Left lung (tissue), 10 donors: ENCODE results near the gene SORCS1. TPM values are rescaled to one million over a fixed set of nuclear protein-coding genes. Genes with fewer than 3 reads are reported as not detected.

Experiments used
- ATAC-seq: fragments of 200-7000 bp; cut with Tn5 transposase; one replicate; pipeline ENCODE4 v1.9.1; 2020; ENCODE audit warnings: moderate library complexity
- DNase-seq, 4 donors: peaks; one replicate each; pipeline ENCODE4 v3.0.0-alpha.2; 2013 to 2020
- H3K27ac ChIP-seq, 2 donors: fragments of 200-600 bp; sonication (generic) in 1 of 2; one replicate each; pipeline versions ENCODE4 v1.5.0 to v1.8.0; 2020 to 2021
- H3K27me3 ChIP-seq, 2 donors: fragments of 200-600 bp; sonication (generic) in 1 of 2; one replicate each; pipeline versions ENCODE4 v1.5.0 to v1.8.0; 2020 to 2021
- H3K36me3 ChIP-seq, 2 donors: fragments of 200-600 bp; sonication (generic) in 1 of 2; one replicate each; pipeline versions ENCODE4 v1.5.0 to v1.8.0; 2020 to 2021
- H3K4me1 ChIP-seq, 2 donors: fragments of 200-600 bp; one replicate each; pipeline ENCODE4 v1.8.0; 2021
- H3K4me3 ChIP-seq, 2 donors: fragments of 200-600 bp; sonication (generic) in 1 of 2; one replicate each; pipeline versions ENCODE4 v1.5.0 to v1.8.0; 2020 to 2021; ENCODE audit warnings: mild to moderate bottlenecking in 1 of 2
- H3K9me3 ChIP-seq, 2 donors: fragments of 200-600 bp; sonication (generic) in 1 of 2; one replicate each; pipeline versions ENCODE4 v1.5.0 to v1.8.0; 2020 to 2021
- CTCF ChIP-seq, 2 donors: fragments of 200-600 bp; sonication (generic) in 1 of 2; IDR thresholded peaks; one replicate each; pipeline versions ENCODE4 v1.5.0 to v1.8.0; 2021; ENCODE audit warnings: antibody characterized with exemption in 2 of 2
- intact Hi-C, 2 donors: fragments of 100-400 bp; cut with DNase I; formaldehyde crosslinking; loops; one replicate each; pipeline versions ENCODE4 v1.11.2 to v1.14.2; 2022
- polyA plus RNA-seq, 6 donors: library from polyadenylated mRNA; unstranded; fragments of 120-200 nt; gene quantifications; one replicate each; pipeline ENCODE4 v1.2.1, GENCODE V29; 2013; ENCODE audit not compliant: insufficient read length in 6 of 6
- total RNA-seq, 2 donors: library from RNA; stranded (reverse); fragmentation: NEBNext Ultra II Directional; extraction: Animal tissue kit (Norgen Biotek cat#: 25700); gene quantifications; one replicate each; pipeline ENCODE4 v1.2.1, GENCODE V29; 2021
- donor health status: DM: no; HTN: yes; CAD: no.
- donor health status: DM: no; HTN: no; CAD: no.

SORCS1 gene
- total and polyA plus RNA-seq, 8 donors: 0.03 to 0.72 (median 0.21) TPM

GRCh38 chr10:106913348-106913747 is 251.2 kb downstream of the SORCS1 start:
- H3K9me3 ChIP-seq: no peaks in the 10 kb centered on the region
- H3K27ac ChIP-seq: no peak overlapping the region
- H3K4me1 ChIP-seq: peaks cover 0 to 3% of the 10 kb centered on the region in 2 donors
- TF ChIP-seq CTCF (IDR thresholded peaks at IDR 0.05): no peak
- no peaks in the 10 kb centered on the region for H3K27me3 ChIP-seq
- ATAC-seq (no peak), DNase-seq (no peak)
- H3K4me3 ChIP-seq: no peak overlapping the region
- intact Hi-C loops: no loop called here
- no peaks in the 10 kb centered on the region for H3K36me3 ChIP-seq

GRCh38 chr10:106911096-106911495 is 253.4 kb downstream of the SORCS1 start:
- ATAC-seq (no peak), DNase-seq (no peak)
- H3K27me3 ChIP-seq: no peaks in the 10 kb centered on the region

GRCh38 chr10:106910666-106911065 is 253.8 kb downstream of the SORCS1 start:
- no peaks in the 10 kb centered on the region for H3K4me1 ChIP-seq
- DNase-seq: no peak
- TF ChIP-seq CTCF (IDR thresholded peaks at IDR 0.05): no peak
- no peak for ATAC-seq
- intact Hi-C loops: no loop called here
- H3K27me3 ChIP-seq: no peaks in the 10 kb centered on the region
- no peaks in the 10 kb centered on the region for H3K36me3 ChIP-seq
- H3K27ac ChIP-seq: no peak overlapping the region
- no peaks in the 10 kb centered on the region for H3K9me3 ChIP-seq
- H3K4me3 ChIP-seq: no peak overlapping the region

More at GRCh38 chr10:106911096-106911495, 253.4 kb downstream of the SORCS1 start:
- Histone ChIP-seq H3K9me3 (no peaks in the 10 kb centered on the region), H3K36me3 (no peaks in the 10 kb centered on the region), H3K4me1 (no peaks in the 10 kb centered on the region), H3K27ac (no peak overlapping the region), H3K4me3 (no peak overlapping the region)
- intact Hi-C loops: no loop called here
- no peak for TF ChIP-seq CTCF (IDR thresholded peaks at IDR 0.05)

- H3K36me3 ChIP-seq: no peaks in the 10 kb centered on the region
- no peak for TF ChIP-seq CTCF (IDR thresholded peaks at IDR 0.05)
- H3K27me3 ChIP-seq: no peaks in the 10 kb centered on the region
- no peak overlapping the region for H3K4me3 ChIP-seq
- no peak for DNase-seq
- no peak for ATAC-seq
- no peak overlapping the region for H3K27ac ChIP-seq
- H3K9me3 ChIP-seq: no peaks in the 10 kb centered on the region
- no peaks in the 10 kb centered on the region for H3K4me1 ChIP-seq
- intact Hi-C loops: no loop called here
These were observed 256.3 kb downstream of the SORCS1 start for GRCh38 chr10:106908225-106908624.

- Histone ChIP-seq H3K4me1 (no peaks in the 10 kb centered on the region), H3K4me3 (no peak overlapping the region), H3K27me3 (no peaks in the 10 kb centered on the region), H3K9me3 (no peaks in the 10 kb centered on the region), H3K36me3 (no peaks in the 10 kb centered on the region), H3K27ac (no peak overlapping the region)
- intact Hi-C loops: no loop called here
- ATAC-seq: no peak
- no peak for DNase-seq
- no peak for TF ChIP-seq CTCF (IDR thresholded peaks at IDR 0.05)
These were observed 260.3 kb downstream of the SORCS1 start for GRCh38 chr10:106904209-106904608.
